HG02623 (cell line): ENCODE results near the gene MLX.
"Not testable (repeated sequence)": the region's sequence is repeated elsewhere in the genome, so short reads cannot be mapped to it uniquely, and the experiment has no call there.

Experiments
- ATAC-seq: cut with Tn5 transposase; IDR thresholded peaks from one replicate; pipeline ENCODE4 v1.9.1; 2021; ENCODE audit warnings: moderate library complexity; ENCODE audit not compliant: unreplicated experiment

Gene MLX

DNA sequence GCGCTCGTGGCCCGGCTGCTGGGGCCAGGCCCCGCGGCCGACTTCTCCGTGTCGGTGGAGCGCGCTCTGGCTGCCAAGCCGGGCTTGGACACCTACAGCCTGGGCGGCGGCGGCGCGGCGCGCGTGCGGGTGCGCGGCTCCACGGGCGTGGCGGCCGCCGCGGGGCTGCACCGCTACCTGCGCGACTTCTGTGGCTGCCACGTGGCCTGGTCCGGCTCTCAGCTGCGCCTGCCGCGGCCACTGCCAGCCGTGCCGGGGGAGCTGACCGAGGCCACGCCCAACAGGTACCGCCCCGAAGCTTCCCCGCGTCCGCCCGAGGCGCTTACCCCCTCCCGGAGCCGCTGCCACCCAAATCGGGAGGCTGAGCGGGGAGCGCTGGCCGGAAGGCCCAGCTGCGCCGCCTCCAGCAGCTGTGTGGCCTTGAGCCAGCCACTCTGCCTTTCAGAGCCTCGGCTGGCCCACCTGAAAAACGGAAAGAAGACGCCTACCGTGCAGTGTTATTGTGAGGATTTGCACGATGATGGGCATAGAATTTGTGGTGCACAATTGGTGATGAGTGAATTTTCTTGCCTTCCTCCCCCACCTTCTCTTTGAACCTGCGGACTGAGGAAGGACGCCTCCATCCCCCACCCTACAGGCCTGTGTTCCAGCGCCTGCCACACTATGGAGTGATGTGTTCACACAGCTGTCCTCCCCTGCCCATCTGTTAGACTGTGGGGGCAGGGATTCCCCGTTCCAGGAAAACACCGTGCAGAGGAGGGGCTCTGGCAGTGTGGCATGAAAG, 30.3 kb upstream of the MLX start:
- ATAC-seq = peak; percentile 49

GRCh38 chr17:42537156-42537805, 29.6 kb upstream of the MLX start:
- no peak for ATAC-seq

DNA sequence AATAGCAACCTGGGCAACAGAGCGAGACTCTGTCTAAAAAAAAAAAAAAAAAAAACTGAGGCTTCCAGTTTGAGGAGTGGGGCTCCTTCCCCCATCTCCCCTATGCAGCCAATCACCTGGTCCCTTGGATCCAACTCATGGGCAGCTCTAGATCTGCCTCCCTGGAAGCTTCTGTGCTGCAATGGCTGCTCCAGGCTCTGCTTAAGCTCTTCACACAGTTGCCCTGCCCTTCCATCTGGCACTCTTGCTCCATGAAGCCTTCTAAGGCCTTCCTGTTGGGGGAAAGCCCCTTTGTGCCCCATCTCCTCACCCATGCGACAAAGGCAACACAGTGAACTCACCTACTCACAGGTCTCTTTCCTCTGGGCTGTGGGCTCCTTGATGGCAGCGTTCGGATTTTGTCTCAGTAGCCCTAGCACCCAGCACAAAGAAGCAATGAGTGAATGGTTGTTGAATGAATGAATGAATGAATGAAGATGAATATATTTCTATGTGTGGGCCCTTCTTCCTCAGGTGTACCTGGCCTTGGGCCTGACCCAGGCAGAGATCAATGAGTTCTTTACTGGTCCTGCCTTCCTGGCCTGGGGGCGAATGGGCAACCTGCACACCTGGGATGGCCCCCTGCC, 29.0 kb upstream of the MLX start:
- no peak for ATAC-seq

GRCh38 chr17:42538482-42538881, 28.4 kb upstream of the MLX start:
- ATAC-seq = no peak

GRCh38 chr17:42540558-42540957, 26.3 kb upstream of the MLX start:
- not testable (repeated sequence) for ATAC-seq

DNA sequence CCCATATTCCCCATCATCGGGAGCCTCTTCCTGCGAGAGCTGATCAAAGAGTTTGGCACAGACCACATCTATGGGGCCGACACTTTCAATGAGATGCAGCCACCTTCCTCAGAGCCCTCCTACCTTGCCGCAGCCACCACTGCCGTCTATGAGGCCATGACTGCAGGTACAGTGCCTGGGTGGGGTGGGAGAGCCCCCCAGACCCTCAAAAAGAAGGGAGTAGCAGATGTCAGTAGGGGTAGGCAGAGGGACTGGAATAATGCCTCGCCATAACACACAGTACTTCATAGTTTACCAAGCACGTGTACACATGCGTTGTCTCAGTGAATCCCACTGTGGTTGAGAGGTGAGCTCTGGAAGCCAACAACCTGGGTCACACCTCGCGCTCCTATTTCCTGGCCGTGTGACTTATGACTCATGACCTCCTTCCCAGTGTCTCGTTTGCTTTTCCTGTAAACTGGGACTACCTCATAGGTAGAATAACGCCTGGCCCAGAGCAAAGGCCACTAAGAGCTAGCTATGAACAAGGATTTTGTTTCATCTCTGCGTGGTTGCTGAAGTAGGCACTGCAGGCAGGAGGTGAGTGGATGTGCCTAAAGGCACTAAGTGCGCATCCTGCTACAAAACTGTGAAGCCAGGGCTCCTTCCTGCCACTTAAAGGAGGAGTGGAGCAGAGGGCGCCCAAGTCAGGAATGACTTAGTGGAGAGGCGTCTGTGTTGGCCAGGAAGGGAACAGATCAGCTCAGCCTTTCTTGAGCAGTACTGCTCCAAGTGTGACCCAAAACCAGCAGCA, 25.7 kb upstream of the MLX start:
- no peak for ATAC-seq

DNA sequence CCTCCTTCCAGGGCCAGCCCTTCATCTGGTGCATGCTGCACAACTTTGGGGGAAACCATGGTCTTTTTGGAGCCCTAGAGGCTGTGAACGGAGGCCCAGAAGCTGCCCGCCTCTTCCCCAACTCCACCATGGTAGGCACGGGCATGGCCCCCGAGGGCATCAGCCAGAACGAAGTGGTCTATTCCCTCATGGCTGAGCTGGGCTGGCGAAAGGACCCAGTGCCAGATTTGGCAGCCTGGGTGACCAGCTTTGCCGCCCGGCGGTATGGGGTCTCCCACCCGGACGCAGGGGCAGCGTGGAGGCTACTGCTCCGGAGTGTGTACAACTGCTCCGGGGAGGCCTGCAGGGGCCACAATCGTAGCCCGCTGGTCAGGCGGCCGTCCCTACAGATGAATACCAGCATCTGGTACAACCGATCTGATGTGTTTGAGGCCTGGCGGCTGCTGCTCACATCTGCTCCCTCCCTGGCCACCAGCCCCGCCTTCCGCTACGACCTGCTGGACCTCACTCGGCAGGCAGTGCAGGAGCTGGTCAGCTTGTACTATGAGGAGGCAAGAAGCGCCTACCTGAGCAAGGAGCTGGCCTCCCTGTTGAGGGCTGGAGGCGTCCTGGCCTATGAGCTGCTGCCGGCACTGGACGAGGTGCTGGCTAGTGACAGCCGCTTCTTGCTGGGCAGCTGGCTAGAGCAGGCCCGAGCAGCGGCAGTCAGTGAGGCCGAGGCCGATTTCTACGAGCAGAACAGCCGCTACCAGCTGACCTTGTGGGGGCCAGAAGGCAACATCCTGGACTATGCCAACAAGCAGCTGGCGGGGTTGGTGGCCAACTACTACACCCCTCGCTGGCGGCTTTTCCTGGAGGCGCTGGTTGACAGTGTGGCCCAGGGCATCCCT, 23.5 kb upstream of the MLX start:
- no peak for ATAC-seq

DNA sequence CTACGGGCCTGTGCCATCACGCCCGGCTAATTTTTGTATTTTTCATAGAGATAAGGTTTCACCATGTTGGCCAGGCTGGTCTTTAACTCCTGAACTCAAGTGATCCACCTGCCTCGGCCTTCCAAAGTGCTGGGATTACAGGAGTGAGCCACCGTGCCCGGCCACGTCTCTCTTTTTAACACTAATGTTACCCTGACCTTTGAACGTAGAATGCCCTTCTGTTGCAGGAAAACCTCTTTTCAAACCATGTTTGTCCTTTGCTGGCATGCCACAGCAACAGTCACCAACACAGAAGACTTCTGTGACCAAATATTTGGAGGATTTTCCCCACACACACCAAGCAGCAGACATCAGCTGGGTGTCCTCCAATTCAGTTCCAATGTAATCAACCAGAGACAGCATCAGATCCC, 22.0 kb upstream of the MLX start:
- ATAC-seq = no peak

DNA sequence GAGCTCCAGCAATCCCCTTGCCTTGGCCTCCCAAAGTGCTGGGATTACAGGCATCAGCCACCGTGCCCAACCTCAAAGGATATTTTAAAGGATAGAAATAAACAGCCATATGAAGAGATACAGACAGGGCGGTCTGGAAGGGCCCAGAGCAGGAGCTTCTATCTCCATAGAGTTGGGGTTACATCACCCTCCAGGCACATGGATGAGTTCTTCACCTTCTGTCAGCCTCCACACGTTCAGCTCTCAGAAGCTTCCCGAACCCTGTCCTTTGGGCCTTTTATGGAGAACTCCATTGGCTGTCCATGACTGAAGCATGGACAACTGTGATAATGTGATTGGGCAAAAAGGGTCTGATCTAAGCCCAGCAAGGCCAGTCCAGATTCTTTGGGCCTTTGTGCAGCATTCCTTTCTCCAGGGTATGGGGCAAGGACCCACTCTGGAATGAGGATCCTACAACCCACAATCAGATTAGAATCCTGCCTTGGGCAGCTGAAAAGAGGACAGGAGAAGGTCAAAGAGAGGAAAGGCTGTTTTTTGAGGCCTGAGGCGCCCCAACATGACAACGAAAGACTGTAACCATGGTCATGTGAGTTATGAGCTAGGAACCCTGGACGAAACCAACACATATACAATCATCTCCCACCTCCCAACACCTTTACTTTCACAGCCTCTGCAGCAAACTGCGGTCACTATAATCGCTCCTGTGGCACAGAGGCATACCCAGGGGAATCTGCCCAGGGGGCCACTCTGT, 21.0 kb upstream of the MLX start:
- ATAC-seq = not testable (repeated sequence)

DNA sequence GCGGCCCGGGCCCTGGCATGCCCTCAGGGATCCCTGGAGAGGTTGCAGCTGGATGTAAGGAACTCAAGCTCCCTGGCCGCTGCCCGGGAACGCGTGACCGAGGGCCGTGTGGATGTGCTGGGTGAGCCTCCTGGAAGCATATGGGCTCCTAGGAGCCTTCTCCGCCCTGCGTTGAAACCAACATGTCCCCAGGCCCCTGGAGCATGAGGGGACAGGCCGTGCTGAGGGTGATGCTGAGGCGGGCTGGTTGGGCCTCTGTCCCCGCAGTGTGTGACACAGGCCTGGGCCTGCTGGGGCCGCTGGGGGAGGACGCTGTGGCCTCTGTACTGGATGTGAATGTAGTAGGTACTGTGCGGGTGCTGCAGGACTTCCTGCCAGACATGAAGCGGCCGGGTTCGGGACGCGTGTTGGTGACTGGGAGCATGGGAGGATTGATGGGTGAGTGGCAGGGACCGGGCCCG, 19.9 kb upstream of the MLX start:
- no peak for ATAC-seq

GRCh38 chr17:42547698-42548069, 19.2 kb upstream of the MLX start:
- no peak for ATAC-seq

DNA sequence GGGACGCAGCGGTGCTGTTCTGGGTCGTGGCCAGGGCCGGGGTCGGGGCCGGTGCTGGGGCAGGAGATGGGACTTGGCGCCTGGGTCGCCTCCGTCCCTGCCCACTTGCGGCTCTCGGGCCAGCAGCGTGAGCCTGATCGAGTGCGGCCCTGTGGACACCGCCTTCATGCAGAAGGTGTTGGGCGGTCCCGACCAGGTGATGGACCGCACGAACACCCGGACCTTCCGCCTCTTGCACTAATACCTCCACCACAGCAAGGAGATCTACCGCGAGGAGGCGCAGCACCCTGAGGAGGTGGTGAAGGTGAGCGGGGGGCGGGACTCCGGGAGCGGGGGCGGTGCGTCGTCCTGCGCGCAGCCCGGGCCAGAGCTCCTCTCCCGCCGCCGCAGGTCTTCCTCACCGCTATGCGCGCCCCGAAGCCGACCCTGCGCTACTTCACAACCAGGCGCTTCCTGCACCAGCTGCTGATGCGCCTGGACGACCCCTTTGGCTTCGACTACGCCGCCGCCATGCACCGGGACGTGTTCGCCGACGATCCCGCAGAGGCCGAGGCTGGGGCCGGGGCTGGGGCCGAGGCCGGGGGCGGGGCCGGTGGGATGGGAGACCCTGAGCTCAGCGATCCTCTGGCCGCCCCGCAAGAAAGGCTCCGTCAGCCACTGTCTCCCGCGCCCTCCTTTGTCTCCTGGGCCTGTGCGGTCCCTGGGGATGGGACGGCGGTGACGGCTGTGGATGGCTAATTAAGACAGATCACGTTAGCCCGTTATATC, 18.6 kb upstream of the MLX start:
- ATAC-seq = peak; percentile 57

DNA sequence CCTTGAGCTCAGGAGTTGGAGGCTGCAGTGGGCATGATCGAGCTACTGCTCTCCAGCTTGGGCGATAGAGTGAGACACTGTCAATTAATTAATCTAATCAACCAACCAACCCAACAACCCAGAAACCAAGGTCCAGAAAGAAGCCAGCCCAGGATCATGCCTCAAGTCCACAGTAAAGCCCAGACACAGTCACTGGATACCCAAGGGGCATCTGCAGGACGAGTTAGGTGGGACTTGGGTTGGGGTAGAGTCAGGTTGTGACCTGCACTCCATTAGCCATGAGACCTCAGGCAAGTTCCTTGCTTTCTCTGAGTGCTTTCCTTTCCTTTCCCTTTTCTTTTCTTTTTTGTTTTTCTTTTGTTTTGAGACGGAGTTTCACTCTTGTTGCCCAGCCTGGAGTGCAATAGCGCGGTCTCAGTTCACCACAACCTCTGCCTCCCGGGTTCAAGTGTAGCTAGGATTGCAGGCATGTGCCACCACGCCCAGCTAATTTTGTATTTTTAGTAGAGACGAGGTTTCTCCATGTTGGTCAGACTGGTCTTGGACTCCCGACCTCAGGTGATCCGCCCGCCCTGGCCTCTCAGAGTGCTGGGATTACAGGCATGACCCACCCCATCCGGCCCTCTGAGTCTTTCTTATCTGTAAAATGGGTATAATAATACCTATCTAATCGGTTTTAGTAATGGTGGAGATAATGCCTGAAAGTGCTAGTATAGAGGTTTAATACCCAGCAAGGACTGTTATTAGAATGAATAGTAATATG, 17.7 kb upstream of the MLX start:
- no peak for ATAC-seq

- ATAC-seq = not testable (repeated sequence)
Observed at GRCh38 chr17:42552736-42553135, 14.2 kb upstream of the MLX start, which contains the start of gene HSD17B1. Gene HSD17B1 (plus strand): TSS chr17:42552923. CDS start chr17:42552934, 11 bp downstream.

DNA sequence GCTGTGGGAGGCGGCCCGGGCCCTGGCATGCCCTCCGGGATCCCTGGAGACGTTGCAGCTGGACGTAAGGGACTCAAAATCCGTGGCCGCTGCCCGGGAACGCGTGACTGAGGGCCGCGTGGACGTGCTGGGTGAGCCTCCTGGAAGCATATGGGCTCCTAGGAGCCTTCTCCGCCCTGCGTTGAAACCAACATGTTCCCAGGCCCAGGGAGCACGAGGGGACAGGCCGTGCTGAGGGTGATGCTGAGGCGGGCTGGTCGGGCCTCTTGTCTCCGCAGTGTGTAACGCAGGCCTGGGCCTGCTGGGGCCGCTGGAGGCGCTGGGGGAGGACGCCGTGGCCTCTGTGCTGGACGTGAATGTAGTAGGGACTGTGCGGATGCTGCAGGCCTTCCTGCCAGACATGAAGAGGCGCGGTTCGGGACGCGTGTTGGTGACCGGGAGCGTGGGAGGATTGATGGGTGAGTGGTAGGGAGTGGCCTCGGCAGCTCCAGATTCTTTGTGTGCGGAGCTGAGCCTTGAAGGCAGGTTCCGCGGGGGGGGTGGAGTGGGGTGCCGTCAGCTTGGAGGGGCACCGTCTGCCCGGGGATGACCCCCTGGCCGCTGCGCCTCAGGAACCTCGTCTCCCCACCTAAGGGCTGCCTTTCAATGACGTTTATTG, 13.6 kb upstream of the MLX start:
- ATAC-seq = no peak

DNA sequence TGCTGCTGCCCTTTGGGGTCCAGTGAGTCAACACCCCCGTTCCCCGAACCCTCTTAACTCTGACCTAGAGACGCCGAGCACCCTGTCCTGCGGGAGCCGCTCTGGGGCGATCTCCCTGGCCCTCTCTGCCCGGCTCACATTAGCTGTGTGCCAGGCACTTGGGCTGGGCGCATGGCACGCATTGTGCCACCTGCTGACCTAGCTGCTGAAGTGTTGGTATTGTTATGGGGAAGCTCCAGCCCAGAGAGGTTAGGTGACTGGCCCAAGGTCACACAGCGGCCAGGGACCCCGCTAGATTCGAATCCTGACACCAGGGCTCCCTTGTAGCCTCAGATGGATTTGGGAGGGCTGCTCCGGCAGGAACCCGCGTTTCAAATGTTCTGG, 13.0 kb upstream of the MLX start:
- ATAC-seq = no peak
